Gastroesophageal sphincter (tissue), 3 donors: ENCODE data around the gene ARID1B.

Source experiments
- POLR2A ChIP-seq, 2 donors: fragments of 450-650 bp; IDR thresholded peaks; one replicate each; pipeline ENCODE4 v1.6.1; 2017; ENCODE audit warnings: antibody characterized with exemption in 2 of 2, mild to moderate bottlenecking in 2 of 2, moderate library complexity in 1 of 2
- POLR2AphosphoS5 ChIP-seq: sonication (generic); formaldehyde crosslinking; IDR thresholded peaks from one replicate; pipeline ENCODE4 v1.6.1; 2017; ENCODE audit warnings: antibody characterized with exemption
- TF ChIP-seq, protein P1 (sequence below), 4 experiments: fragments of 200-600 bp in 2 of 4; fragments of 450-650 bp in 2 of 4; sonication (generic) in 1 of 4; IDR thresholded peaks; one replicate each; pipeline ENCODE4 v1.5.1; 2017 to 2019; ENCODE audit warnings: antibody characterized with exemption in 4 of 4, mild to moderate bottlenecking in 2 of 4, moderate library complexity in 2 of 4

DNA sequence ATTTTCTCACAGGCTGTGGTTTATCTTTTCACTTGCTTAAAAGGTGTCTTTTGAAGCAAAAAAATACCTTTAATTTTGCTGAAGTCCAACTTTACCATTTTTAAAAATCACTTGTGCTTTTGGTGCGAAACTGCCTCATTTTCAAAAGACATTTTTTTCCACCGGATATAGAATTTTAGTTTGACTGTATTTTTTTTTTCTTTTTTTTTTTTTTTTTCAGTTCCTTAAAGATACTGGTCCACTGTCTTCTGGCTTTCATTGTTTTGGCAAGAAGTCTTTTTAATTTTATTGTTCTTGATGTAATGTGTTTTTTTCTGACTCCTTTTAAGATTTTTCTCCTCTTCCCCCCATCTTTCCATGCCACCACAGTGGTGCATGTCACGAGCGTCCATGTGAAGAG lies 198.2 kb downstream of the ARID1B start:
- TF ChIP-seq, protein P1, sequence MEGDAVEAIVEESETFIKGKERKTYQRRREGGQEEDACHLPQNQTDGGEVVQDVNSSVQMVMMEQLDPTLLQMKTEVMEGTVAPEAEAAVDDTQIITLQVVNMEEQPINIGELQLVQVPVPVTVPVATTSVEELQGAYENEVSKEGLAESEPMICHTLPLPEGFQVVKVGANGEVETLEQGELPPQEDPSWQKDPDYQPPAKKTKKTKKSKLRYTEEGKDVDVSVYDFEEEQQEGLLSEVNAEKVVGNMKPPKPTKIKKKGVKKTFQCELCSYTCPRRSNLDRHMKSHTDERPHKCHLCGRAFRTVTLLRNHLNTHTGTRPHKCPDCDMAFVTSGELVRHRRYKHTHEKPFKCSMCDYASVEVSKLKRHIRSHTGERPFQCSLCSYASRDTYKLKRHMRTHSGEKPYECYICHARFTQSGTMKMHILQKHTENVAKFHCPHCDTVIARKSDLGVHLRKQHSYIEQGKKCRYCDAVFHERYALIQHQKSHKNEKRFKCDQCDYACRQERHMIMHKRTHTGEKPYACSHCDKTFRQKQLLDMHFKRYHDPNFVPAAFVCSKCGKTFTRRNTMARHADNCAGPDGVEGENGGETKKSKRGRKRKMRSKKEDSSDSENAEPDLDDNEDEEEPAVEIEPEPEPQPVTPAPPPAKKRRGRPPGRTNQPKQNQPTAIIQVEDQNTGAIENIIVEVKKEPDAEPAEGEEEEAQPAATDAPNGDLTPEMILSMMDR (IDR thresholded peaks at IDR 0.05) = no peak
- TF ChIP-seq POLR2AphosphoS5 (no peak), POLR2A (IDR thresholded peaks at IDR 0.05) (no peak)
